Metanephros (tissue), 2 donors: Measurements from ENCODE around the gene NUBP2. TPM values are rescaled to one million over a fixed set of nuclear protein-coding genes. Genes with fewer than 3 reads are reported as not detected.

ENCODE experiments used
- small RNA-seq: library from RNA; depleted of rRNA; stranded (forward); fragments of <200 nt; gene quantifications from one replicate; pipeline ENCODE3, GENCODE V24; 2014; ENCODE audit warnings: low replicate concordance
- total RNA-seq: library from RNA; depleted of rRNA; stranded (reverse); fragments of >200 nt; gene quantifications from one replicate; pipeline ENCODE4 v1.2.3, GENCODE V29; 2014

NUBP2 gene, protein sequence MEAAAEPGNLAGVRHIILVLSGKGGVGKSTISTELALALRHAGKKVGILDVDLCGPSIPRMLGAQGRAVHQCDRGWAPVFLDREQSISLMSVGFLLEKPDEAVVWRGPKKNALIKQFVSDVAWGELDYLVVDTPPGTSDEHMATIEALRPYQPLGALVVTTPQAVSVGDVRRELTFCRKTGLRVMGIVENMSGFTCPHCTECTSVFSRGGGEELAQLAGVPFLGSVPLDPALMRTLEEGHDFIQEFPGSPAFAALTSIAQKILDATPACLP
- total RNA-seq: 70.1 TPM

DNA sequence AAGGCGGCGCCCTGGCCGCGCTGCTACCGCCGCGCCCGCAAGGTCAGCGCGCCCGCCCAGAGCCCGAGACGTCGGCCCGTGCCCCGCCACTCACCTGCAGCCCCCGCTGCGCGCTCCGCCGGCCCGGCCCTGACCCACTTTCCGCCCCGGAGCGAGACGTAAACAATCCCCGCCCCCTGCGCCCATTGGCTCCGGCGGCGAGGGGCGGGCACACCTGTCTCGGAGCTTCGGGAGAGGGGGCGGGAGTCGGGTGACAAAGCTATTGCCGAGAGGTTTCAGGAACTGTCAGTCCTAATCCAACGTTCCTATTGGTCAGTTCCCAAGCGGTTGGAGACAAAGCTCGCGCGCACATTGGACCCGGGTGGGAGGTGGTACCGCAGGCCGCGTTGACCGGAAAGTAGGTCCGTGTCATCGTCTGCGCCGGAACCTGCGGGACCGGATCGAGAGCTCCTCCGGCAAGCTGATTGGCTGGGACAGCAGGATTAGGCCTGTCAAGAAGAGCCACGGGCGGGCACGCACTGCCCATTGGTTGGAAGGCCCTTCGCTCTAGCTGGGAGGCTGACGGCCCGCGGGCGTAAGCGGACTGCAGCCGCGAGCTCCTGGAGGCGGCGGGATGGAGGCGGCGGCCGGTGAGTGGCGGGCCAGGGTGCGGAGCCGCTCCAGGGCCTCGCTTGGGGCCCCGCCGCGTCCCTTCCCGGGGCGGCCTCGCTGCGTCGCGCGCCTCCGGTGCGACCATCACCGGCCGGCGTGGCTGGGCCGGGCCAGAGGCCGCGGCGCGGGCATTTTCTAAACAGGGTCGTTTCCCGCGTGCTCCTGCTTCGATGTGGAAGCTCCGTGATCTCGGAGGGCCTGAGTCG is at the start of gene NUBP2, which contains the start of gene SPSB3:
Gene NUBP2, plus strand, starts transcription at position 553 of the 857 bp plus-strand sequence. Its CDS starts 61 bp downstream, at position 614.
Gene SPSB3, minus strand, starts transcription at position 164 of the 857 bp plus-strand sequence. CDS start 1,088 bp downstream, outside the sequence.

DNA sequence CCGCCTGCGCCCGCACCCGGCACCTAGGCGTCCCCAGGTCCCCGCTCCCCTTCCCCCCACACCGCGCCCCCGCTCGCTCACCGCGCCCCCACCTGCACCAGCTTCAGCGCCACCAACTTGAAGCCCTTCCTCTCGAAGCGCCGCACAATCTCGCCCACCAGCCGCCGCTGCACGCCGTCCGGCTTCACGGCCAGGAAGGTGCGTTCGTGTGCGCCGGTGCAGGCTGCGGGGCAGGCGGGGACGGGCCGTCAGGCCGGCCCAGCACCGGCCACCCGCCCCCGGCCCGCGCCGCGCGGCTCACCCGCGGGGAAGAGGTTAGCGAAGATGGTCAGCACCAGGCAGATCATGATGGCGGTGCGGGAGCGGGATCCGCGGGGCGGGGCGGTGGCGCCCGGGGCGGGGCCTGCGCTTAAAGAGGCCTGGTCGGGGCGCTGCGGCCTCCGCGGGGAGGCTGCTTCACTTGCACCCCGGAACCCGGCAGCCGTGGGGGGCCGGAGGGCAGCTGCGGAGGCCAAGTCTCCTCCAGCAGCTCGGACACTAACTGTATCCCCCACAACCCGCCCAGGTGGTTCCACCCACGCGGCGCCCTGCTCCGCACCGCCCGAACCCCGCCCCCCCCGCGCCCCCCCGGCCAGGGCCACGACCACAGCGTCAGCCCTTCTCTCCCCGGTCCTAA is 11.4 kb upstream of the NUBP2 start, which contains the start of gene NME3:
Gene NME3, minus strand, starts transcription at position 356 of the 676 bp plus-strand sequence. Its CDS starts 9 bp downstream, at position 347.

DNA sequence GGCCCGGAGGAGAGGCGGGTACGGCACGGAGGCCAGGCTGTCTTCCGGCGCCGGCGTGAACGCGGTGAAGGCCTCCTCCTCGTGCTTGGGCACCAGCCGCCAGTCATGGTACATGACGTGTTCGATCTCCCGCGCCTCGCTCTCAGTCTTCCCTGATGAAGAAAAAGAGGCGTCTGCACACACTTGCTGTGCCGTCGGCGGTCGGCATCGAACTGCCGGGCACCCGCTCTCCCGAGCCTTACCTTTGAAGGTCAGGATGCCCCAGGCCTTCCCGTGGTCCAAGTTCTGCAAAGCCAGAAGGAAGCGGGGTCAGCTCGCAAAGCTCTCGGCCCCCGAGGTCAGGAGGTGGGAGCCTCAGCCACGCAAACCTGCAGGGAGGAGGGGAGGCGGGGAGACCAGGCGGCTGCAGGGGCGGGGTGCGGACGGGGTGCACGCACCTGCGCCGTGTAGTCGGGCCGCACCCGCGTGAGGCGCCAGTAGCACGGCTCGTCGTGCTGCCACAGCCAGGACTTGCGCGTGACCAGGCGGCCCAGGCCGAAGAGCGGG is 10.3 kb upstream of the NUBP2 start, which contains the start of gene EME2:
Gene EME2, plus strand, starts transcription at position 449 of the 546 bp plus-strand sequence. CDS start 418 bp downstream, outside the sequence.

DNA sequence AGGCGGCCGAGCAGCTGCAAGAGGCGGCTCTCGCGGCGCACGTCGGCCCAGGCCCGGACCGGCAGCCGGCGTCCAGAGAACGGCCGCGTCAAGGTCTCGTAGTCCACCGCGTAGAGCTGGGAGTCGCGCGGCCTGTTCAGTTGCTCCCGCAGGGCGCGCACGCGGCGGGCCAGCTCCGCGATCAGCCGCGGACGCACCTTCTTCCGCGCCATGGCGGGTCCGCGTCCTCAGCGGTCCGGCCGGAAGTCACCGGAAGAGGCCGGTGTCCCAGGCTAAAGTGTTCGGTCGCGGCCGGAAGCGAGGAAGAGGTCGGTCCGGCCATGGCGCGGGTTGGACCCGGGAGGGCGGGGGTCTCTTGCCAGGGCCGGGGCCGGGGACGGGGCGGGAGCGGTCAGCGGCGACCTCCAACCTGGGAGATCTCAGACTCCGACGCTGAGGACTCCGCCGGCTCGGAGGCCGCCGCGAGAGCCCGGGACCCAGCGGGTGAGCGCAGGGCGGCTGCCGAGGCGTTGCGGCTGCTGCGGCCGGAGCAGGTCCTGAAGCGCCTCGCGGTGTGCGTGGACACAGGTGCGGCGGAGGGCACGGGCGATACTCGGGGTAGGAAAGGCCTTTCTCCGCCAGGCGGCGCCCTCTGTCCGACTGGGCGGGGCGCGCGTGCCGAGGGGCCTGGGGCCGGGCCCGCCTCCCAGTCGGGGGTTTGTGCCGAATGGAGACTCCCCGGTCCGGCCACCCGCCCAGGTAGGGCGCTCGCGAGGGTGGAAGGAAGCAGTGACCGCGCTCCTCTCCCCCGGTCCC is 9.7 kb upstream of the NUBP2 start, which contains the start of gene MRPS34:
Gene MRPS34, minus strand, starts transcription at position 227 of the 795 bp plus-strand sequence. Its CDS starts 15 bp downstream, at position 212.

DNA sequence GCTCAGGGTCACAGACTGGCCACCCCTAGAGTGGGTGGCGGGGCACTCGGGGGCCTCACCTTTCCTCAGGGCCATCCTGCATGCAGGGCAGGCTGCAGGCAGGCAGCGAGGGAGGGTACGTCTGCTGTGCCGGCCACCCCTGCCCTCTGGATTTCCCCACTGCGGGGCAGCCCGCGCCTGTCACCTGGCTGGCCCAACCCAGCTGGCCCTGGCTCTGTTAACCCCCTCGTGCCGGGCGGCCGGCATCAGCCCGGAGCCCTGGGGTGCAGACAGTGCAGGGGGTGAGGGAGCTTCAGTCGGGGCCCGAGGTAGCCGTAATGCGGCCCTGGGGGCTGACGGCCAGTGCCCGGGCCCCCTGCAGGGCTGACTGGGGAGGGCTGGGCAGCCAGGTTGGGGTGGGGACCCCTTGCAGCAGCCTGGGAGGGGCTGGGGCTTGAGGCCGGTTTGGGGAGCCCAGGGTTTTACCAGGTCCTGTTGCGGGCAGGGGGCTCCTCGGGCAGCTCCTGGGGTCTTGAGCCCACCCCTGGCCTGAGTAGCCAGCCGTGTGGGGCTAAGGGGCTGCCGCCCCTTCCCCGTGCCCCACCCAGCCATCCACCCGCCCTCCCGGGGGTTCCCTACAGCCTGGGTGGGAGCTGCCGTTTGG is 10.9 kb downstream of the NUBP2 start, which contains the start of gene IGFALS:
Gene IGFALS, minus strand, starts transcription at position 128 of the 643 bp plus-strand sequence. Its CDS starts 53 bp downstream, at position 75.

DNA sequence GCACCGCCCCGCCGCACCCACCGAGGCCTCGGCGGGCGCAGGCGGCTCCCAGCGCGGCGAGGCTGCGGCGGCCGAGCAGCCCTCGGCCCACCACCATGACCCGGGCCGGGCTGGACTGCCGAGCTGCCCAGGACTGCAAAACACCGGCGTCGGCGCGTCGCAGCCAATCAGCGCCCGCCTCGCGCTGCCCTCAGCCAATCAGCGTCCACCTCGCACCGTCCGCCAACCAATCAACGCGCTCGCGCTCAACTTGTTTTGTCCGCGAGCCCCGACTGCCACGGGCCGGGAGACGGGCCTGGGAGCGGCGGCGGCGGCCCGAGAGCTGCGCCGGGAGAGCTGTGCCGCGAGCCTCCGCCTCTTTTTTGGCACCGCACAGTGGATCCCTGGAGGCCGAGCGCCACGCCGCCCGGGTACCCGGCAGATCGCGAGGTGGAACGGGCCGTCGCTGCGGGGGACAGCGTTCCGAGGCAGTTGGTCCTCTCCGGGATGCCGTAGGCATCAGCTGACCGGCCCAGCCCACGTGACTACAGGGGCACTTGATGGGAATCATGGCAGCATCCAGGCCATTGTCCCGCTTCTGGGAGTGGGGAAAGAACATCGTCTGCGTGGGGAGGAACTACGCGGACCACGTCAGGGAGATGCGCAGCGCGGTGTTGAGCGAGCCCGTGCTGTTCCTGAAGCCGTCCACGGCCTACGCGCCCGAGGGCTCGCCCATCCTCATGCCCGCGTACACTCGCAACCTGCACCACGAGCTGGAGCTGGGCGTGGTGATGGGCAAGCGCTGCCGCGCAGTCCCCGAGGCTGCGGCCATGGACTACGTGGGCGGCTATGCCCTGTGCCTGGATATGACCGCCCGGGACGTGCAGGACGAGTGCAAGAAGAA is 44.2 kb downstream of the NUBP2 start, which contains the start of the genes FAHD1 and HAGH:
Gene FAHD1, plus strand, starts transcription at position 516 of the 883 bp plus-strand sequence. Its CDS starts 33 bp downstream, at position 549.
Gene HAGH, minus strand, starts transcription at position 135 of the 883 bp plus-strand sequence. Its CDS starts 38 bp downstream, at position 97.

Small RNA genes lying within 50 kb of the gene (small RNA-seq; reads per million reads assigned to genes)
- not detected for gene MIR3177

Other genes with a start within 250 kb of the NUBP2 start
- gene TMEM204, start 249.3 kb upstream of the NUBP2 start, total RNA-seq: 27.7 TPM
- 68.0 TPM for gene IFT140, start 170.9 kb upstream of the NUBP2 start, total RNA-seq
- gene CRAMP1, start 170.6 kb upstream of the NUBP2 start, total RNA-seq: 17.2 TPM
- gene JPT2, start 104.7 kb upstream of the NUBP2 start, total RNA-seq: 44.8 TPM
- 65.9 TPM for gene MAPK8IP3, start 76.8 kb upstream of the NUBP2 start, total RNA-seq
- 43.1 TPM for gene NME3, start 11.4 kb upstream of the NUBP2 start, total RNA-seq
- 20.1 TPM for gene EME2, start 10.2 kb upstream of the NUBP2 start, total RNA-seq
- gene MRPS34, start 9.8 kb upstream of the NUBP2 start, total RNA-seq: 63.4 TPM
- 78.3 TPM for gene SPSB3, start 389 bp upstream of the NUBP2 start, total RNA-seq
- 7.0 TPM for gene IGFALS, start 10.7 kb downstream of the NUBP2 start, total RNA-seq
- gene HAGH, start 43.9 kb downstream of the NUBP2 start, total RNA-seq: 73.6 TPM
- 98.6 TPM for gene FAHD1, start 44.2 kb downstream of the NUBP2 start, total RNA-seq
- gene MEIOB, start 89.2 kb downstream of the NUBP2 start, total RNA-seq: 0.29 TPM
- 1.2 TPM for gene HS3ST6, start 135.5 kb downstream of the NUBP2 start, total RNA-seq
- 22.4 TPM for gene MSRB1, start 160.2 kb downstream of the NUBP2 start, total RNA-seq
- 33.3 TPM for gene RPL3L, start 171.7 kb downstream of the NUBP2 start, total RNA-seq
- 130 TPM for gene NDUFB10, start 176.6 kb downstream of the NUBP2 start, total RNA-seq
- gene RPS2, start 181.9 kb downstream of the NUBP2 start, total RNA-seq: 2,517 TPM
- not detected for gene RNF151, start 183.9 kb downstream of the NUBP2 start, total RNA-seq
- gene TBL3, start 189.1 kb downstream of the NUBP2 start, total RNA-seq: 32.2 TPM
- 0.47 TPM for gene NOXO1, start 198.5 kb downstream of the NUBP2 start, total RNA-seq
- 24.6 TPM for gene GFER, start 201.2 kb downstream of the NUBP2 start, total RNA-seq
- gene SYNGR3, start 207.0 kb downstream of the NUBP2 start, total RNA-seq: 3.2 TPM
- gene ZNF598, start 226.9 kb downstream of the NUBP2 start, total RNA-seq: 20.9 TPM
- 7.0 TPM for gene NPW, start 236.8 kb downstream of the NUBP2 start, total RNA-seq
- 109 TPM for gene NHERF2, start 243.9 kb downstream of the NUBP2 start, total RNA-seq